NCI-H1417 treated with DMSO at 0.1 percent for 48 hours (cell line): ENCODE results near the gene CMTM3.
"Not testable (repeated sequence)": the region's sequence is repeated elsewhere in the genome, so short reads cannot be mapped to it uniquely, and the experiment has no call there.

Experiments
- DNase-seq: peaks from one replicate; lab custom pipeline; 2025; lab: John Stamatoyannopoulos, UW

The CMTM3 gene

DNA sequence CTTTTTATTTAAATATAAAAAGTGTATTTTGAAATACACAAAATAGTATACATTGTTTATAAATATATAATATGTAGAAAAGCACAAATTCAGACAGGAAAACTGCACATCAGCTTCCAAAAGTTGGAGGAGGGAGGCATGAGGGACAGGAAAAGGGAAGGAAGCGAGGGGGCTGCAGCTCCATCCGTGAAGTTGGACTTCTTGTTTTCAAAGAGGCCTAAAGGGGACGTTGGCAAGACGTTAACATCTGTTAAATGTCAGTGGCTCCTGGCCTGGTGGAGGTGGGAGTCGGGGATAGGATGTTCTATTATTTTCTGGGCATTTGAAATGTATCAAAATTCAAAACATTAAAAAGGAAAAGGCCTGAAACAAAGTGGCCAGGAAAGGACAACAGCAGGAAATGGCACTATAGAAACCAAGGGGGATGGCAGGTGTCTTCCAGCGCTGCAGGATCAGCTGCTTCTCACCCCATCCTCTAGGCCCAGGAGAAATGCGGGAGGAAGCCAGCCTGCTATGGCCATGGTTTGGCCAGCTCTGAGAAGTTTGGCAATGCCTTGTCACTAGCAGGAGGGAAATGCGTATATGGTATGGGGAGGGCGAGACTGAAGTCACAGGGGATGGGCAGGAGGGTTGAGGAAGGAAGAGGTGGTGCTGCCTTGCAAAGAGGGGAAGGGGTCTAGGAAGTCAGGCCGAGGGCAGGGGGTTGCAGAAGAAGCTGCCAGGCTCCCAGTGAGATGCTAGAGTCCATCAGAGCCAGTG lies 18.8 kb upstream of the CMTM3 start:
- no peak for DNase-seq

DNA sequence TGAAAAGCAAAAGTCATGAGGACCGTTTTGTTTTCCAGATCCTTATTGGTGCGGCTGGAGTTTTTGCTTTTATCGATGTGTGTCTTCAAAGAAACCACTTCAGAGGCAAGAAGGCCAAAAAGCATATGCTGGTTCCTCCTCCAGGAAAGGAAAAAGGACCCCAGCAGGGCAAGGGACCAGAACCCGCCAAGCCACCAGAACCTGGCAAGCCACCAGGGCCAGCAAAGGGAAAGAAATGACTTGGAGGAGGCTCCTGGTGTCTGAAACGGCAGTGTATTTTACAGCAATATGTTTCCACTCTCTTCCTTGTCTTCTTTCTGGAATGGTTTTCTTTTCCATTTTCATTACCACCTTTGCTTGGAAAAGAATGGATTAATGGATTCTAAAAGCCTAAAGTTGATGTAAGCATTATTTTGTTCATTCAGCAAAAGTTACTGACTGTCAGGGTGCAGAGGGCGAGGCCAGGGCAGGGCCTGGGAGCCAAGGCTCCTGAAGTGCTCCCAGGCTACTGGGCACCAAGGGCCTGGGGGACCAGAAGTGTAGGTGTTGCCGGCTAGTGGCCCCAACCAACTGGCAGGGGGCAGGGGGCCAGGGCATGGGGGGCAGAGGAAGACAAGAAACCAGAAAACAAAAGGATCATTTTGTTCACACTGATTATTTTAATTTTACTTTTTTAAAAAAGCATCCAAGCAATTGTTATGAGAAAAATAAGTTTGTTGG lies 16.5 kb upstream of the CMTM3 start:
- DNase-seq = no peak

DNA sequence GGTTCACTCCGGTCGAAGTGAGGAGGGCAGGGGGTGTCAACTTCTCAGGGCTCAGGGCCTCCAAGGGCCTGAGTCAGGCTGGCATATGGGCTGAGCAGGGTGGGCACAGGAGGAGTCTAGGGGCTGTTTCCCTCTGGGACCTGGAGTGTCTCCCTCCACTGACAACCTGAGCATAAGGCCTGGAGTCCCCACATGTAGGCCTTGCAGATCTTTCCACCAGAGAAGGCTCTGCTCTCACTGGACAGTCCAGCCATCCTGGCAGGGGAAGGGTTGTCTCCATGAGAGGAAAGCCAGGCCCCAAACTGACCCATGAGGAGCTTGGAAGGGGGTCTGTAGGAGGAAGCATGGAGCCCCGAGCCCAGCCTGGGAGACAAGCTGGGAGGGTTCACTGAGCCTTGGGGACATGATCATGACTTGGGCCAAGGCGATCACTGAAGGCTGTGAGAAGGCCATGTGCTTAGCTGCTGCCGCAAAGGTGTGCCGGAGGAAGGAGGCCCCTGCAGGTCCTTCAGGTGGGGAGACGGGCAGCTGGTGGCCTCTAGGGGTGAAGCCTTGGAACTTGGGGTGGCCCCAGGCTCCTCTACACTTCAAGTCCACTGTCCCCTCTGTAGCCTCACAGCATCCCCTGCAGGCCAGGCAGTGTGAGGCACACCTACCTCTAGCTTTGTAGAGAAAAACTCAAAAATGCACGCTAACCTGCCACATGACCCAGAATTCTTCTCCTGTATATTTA lies 15.4 kb upstream of the CMTM3 start:
- no peak for DNase-seq

DNA sequence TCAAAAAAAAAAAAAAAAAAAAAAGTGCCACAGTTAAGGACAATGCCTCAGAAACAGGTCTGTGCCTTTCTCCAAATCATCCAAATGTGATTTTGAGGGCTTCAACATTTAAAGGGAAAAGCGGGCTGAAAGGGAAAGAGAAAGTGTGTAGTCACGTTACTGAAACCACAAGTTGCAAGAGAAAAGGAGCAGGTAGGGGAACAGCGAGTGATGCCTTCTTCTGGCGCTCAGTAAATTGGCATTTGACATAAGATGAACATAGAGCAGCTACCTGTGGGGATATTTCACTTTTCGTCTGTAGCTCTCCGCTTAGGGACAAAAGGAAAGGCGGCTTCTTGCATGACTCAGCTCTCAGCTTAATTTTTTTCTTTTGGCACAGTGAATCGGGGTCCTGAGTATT lies 14.2 kb upstream of the CMTM3 start:
- no peak for DNase-seq

DNA sequence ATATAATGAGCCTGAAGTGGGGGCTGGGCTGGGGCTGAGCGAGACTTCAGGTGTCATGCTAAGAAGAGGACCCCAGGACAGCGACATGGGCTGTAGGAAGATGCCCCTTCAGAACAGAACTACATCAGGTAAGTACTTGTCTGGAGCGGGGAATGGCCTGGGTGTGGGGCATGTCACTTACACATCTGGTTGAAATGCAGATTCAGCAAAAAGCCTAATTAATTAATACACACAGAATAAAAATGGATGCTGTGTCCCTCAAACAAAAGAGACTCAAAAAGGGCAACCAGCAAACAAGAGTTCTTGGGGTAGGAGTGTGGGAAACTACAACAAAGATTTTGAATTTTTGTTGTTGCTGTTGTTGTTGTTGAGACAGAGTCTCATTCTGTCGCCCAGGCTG lies 13.5 kb upstream of the CMTM3 start:
- DNase-seq = no peak

DNA sequence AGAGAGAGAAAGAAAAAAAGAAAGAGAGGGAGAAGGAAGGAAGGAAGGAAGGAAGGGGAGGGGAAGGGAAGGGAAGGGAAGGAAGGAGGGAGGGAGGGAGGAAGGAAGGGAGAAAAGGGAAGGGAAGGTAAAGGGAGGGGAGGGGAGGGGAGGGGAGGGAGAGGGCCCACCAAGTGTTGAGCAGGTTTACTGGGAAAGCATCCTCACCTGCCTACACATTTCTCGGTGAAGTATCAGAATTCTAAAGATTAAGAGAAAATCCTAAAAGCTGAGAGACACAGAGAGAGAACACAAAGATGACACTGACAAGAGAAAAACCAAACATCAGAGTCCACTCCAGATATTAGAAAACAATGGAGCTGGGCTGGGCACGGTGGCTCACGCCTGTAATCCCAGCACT lies 12.3 kb upstream of the CMTM3 start:
- no peak for DNase-seq

DNA sequence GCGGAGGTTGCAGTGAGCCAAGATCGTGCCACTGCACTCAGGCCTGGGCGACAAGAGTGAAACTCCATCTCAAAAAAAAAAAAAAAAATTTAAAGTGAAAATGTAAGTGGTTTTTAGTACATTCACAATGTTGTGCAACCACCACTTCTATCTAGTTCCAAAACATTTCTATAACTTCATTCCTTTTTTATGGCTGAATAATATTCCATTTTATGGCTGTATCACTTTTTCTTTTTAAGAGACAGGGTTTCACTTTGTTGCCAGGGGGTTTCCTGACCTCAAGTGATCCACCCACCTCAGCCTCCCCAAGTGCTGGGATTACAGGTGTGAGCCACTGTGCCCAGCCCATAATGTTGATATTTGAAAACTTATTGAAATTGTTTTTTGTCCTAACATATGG lies 11.7 kb upstream of the CMTM3 start:
- no peak for DNase-seq

DNA sequence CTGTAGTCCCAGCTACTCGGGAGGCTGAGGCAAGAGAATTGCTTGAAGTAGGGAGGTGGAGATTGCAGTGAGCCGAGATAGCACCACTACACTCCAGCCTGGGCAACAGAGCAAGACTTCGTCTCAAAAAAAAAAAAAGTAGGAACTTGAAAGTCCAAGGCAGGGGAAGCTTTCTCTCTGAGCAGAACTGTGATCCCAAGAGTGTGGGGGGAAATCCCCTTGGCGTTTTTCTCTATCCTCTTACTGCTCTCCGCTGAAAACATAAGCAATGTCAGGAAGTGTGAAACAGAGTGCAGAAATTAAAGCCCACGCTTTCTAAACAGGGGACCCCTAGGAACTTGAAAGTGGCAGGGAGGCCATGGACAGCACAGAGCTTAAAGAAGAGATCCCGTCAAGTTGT lies 9.8 kb upstream of the CMTM3 start:
- no peak for DNase-seq

DNA sequence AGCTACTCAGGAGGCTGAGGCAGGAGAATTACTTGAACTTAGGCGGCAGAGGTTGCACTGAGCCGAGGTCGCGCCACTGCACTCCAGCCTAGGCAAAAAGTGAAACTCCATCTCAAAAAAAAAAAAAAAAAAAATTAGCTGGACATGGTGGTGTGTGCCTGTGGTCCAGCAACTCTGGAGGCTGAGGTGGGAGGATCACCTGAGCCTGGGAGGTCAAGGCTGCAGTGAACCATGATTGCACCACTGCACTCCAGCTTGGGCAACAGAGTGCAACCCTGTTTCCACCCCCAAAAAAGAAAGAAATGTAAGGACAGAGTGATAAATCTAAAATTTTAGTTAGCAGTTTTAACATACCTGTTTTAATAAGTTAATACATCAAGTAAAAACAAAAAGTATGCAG lies 7.9 kb upstream of the CMTM3 start:
- not testable (repeated sequence) for DNase-seq

DNA sequence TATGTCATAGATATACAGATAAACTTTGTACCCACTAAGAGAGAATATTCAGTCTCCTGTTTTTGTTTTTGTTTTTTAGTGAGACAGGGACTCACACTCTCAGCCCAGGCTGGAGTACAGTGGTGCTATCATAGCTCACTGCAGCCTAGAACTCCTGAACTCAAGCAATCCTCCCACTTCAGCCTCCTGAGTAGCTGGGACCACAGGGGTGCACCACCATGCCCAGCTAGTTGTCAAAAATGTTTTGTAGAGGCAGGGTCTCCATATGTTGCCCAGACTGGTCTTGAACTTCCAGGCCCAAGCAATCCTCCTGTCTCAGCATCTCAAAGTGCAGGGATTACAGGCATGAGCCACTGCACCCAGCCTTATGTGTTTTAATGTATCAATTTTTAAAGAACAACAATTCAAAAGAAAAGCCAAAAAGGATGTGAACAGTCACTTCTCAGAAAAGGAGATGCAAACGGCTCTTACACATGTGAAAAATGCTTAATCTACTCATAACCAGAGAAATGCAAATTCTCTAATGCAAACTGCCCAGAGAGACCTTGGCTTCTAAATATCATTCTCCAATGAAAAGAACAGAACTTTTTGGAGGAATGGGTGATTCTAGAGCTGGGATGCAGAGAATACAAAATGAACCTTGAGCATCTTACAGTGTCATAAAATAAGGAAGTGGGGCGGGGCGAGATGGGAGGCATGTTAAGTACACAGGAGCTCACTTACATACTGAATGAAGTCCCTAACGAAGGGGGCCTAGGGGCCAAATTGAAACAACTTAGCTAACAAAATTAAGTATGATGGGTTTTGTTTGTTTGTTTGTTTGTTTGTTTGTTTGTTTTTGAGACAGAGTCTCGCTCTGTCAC lies 7.3 kb upstream of the CMTM3 start:
- DNase-seq = no peak

DNA sequence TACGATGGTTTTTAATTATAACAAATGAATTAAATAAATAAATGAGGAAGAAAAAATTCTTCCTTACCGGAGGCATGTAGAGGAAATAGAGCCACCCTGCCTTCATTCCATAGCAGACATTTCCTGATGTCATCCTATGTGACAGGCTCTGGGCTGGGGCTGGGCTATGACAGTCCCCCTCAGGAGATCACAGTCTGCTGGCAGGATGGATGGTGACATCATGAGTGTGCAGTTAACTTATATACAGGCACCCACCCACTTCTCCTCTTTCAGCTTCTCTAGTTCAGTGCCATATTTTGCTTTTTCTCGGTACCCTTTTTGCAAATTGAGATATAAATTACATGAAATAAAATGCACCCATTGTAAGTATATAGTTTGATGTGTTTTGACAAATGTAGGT lies 6.4 kb upstream of the CMTM3 start:
- no peak for DNase-seq

DNA sequence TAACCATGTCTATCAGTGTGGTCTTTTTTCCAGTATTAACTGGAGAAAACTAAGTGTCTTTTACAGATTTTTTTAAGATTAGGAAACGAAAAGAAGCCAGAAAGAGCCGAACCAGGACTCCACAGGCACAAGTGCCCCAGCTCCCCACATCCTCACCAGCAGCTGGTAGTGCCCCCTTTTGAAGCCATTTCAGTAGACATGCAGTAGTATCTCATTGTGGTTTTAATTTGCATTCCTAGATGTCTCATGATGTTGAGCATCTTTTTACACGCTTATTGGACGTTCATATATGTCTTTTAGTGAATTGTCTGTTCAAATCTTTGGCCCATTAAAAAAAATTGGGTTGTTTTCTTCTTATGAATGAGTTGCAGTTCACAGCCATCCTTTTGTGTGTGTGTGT lies 4.8 kb upstream of the CMTM3 start:
- no peak for DNase-seq

DNA sequence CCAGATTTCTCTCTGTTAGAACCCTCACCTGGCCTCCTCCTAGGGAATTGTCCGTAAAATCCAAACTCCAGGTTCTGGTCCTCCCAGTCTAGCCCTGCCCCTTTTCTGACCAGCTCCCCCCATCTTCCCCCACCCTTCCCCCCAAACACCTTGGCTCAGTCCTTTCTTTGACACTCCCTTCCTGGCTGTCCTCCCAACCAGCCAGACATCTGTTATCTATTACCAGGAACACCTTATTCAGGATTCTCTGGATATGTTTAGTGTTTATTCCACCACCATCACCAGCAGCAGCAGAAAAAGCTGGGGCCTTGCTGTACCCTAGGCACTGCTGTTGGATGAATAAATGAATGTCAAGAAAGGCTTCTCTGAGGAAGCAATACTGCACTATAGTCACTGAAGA lies 4.0 kb upstream of the CMTM3 start:
- DNase-seq = no peak

DNA sequence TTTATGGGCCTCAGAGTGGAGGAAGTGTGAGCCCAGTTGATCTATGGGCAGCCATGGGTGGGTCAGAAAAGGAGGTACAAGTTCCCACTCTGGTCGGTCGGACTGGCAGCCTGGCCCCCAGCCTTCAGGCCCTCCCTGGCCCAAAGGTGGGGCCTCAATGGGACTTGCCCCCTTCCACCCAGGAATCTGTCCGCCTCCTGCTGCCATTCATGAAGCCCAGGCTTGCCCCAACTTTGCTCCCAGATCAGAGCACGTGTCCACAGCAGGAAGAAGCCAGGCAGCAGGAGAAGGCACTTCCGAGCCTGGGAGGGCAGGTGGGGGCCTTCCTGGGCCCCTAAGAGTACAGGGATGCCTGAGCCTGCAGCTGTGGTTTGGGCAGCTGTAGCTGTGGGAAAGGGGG lies 3.0 kb upstream of the CMTM3 start:
- no peak for DNase-seq

DNA sequence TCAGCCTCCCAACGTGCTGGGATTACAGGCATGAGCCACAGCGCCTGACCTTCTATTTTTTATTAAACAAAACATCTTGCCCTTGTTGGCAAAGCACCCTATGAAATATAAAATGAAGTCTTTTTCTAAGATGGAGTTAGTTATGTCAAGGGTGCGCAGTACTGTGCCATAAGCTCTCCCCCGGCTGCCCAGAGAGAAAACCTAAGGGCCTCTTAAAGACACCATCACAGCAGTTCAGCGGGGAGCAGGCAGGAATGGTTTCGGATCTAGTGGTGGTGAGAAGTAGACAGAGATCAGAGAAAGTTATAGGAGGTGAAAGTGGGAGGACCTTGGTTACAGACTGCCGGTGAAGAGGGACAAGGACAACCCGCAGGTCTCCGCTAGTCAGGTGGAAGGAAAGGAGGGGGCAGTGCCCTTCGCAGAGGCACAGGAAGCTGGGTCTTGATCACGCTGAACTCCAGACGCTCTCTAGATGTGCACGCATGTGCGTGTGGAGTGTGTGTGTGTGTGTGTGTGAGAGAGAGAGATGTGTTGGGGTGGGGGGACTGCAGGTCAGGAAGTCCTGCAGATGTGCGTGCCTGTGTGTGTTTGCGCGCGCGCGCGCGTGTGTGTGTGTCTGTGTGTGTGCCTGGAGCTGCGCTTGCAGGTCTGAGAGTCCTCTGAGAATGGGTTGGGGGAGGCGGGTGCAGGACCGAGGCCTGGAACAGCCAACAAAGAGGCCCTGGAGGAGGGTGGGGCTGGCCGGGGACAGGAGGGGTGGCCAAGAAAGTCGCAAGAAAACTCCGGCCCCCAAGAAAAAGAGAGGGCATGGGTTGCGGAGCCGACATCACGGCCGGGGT lies 748 bp upstream of the CMTM3 start:
- DNase-seq = peak; percentile 12

DNA sequence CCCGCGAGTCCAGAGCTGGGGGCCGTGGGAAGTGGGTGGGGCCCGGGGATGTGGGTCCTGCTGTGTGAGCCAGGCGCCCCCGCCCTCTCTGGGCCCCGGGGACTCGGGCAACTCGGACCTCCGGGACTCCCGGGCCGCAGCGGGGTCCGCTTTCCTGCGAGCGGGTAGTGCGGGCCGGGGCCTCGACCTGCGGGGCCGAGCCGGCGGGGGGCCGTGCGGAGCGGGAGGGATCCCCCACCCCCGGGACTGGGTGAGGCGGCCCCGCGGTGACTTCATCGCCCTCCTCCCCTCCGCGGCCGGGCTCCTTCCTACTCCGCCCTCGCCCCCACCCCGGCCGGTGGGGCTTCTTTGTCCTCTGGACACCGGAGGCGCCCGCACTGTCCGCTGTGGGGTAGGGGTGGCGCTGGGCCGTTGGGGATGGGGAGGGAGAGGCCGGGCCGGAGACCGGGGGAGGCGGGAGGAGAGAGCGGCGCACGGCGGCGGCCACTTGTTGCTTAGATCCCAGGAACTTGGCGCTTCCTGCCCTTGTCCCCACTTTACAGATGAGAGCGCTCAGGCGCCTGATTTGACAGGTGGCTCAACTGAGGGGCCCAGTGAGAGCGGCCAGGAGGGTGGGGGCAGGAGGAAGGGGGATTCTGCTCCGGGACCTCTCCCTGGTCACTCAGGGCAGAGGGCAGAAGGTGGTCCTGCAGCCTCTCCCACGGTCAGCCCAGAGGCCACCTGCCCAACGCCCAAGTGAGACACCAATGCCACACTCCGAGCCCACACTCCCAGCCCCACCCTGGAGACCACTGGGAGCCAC lies 874 bp downstream of the CMTM3 start:
- no peak for DNase-seq

DNA sequence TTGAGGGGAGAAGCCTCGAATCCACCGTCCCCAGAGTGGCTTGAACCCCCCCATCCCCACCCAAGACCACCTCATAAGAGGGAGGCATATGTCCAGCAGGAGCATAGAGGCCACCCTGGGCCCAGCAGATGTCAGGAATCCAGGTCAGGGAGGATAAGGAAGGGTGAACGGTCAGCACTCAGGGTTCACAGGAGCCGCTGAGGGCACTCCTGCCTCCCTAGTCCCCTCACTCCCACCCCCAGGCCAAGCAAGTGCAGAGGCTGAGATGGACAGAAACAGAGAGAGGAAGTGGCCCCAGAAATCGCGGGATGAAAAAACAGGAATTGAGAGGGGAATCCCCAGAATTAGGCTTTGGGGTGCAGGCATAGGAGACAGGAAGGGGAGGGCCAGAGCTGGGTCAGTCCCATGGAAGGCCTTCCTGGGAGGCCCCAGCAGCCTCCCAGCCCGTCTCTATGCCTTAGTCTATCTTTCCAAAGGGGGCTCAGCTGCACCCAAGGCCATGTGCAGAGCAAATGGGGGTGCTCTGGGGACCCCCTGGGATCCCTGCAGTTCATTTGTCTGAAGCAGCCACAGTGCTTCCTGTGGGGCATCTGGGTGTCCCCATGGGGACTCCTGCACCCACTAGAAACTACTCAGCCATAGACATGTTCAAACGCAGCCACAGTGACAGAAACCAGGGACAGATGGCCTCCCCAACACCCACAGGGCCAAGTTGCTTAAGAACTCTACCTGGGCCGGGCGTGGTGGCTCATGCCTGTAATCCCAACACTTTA lies 1.7 kb downstream of the CMTM3 start:
- no peak for DNase-seq

DNA sequence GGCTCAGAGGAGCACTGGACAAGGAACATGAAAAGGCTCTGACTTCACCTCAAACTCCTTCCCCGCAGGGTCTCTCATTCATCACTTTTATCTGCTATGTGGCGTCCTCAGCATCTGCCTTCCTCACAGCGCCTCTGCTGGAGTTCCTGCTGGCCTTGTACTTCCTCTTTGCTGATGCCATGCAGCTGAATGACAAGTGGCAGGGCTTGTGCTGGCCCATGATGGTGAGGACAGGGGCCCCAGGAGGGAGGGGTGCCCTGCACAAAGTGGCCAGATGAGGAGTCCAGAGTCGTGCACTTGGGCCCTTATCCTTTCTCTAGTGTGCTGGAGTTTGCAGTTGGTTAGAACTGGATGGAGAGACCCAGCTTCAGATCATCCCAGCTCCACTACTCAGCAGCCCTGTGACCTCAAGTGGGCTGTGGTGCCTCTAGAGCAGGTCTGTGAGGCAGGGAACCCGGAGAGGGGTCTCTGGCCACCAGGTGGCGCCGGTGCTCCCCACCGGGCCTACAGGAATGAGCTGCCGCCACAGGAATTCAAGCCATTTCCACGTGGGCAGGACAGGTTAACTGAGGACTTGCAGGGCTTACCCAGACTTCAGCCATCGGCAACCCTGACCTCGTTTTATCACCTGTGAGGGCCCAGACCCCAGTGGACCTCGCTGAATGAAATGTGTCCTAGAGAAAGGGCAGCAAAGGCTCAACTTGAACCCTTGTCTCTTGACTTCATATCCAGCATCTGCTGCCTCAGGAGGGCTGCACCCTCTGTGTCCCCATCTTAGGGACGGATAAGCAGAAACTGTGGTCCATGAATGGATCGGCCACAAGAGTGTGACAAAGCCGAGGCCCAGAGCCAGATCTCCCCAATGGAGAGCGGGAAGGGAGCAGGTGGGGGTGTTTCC lies 4.0 kb downstream of the CMTM3 start:
- DNase-seq = no peak

DNA sequence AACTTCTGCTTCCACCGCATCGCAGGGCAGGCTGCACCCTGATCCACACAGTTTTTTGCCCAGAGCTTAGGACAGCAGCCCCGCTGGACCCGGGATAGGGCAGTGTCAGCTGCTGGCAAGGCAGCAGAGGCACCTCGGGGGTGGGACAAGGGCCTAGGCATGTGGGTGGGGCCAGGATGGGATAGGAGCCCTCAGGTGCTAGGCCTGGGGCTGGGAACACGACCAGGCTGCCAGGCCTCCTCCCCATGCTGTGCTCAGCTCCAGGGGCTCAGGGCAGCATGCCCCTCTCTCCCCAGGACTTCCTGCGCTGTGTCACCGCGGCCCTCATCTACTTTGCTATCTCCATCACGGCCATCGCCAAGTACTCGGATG lies 4.6 kb downstream of the CMTM3 start:
- DNase-seq = no peak
